Activated CD4-positive, alpha-beta T cell treated with anti-CD3 and anti-CD28 coated beads, Interleukin-2, amount 10 ng/mL, durations not matched to agents 7 days and 5 days (primary cell): ENCODE results near the gene TK2. TPM values are rescaled to one million over a fixed set of nuclear protein-coding genes. Genes with fewer than 3 reads are reported as not detected.

Experiments
- CTCF ChIA-PET: fragments of 350-600 bp; sonication (Branson Sonifier 250); formaldehyde crosslinking; loops from one replicate; lab custom pipeline; 2021; ENCODE audit warnings: antibody characterized with exemption; lab: Charles Lee
- POLR2A ChIA-PET: fragments of 350-600 bp; sonication (Branson Sonifier 250); formaldehyde crosslinking; loops from one replicate; lab custom pipeline; 2021; ENCODE audit warnings: antibody characterized with exemption; lab: Charles Lee
- DNase-seq: peaks from one replicate; pipeline ENCODE4 v3.0.0-alpha.2; 2020
- H3K27ac Mint-ChIP-seq: one replicate; pipeline ENCODE4 v1.8.0; 2021; ENCODE audit warnings: mild to moderate bottlenecking, moderate library complexity, mixed read lengths
- H3K27me3 Mint-ChIP-seq: one replicate; pipeline ENCODE4 v1.8.0; 2021; ENCODE audit warnings: mixed read lengths
- H3K36me3 Mint-ChIP-seq: one replicate; pipeline ENCODE4 v1.8.0; 2021; ENCODE audit warnings: low read depth, mixed read lengths
- H3K4me1 Mint-ChIP-seq: one replicate; pipeline ENCODE4 v1.8.0; 2021; ENCODE audit warnings: mixed read lengths
- H3K4me3 Mint-ChIP-seq: one replicate; pipeline ENCODE4 v1.8.0; 2021; ENCODE audit warnings: mild to moderate bottlenecking, moderate library complexity, mixed read lengths
- H3K9me3 Mint-ChIP-seq: one replicate; pipeline ENCODE4 v1.8.0; 2021; ENCODE audit warnings: mixed read lengths
- total RNA-seq, 2 experiments: library from RNA; stranded (reverse); gene quantifications; one replicate each; pipeline ENCODE4 v1.2.3, GENCODE V29; 2021

TK2 gene
- total RNA-seq, 2 experiments from 2014 or later: 7.4 to 9.3 TPM

- ChIA-PET CTCF (interaction anchor here (0.7 to 3.9 kb wide), 14 partner anchors 10 to 101 kb away, joined by 3 to 29 read pairs (median 4); partner anchors contain the start of gene CMTM2), POLR2A (interaction anchor here (0.7 to 1.3 kb wide), 6 partner anchors 10 to 52 kb away, joined by 3 to 7 read pairs (median 4); partner anchors contain the start of gene CMTM3)
- H3K27me3 Mint-ChIP-seq: no peaks in the 10 kb centered on the region
- peak within 1 kb of the TSS; percentile 95 for H3K27ac Mint-ChIP-seq
- peaks cover 77% of the 10 kb centered on the region for H3K4me1 Mint-ChIP-seq
- H3K9me3 Mint-ChIP-seq: no peaks in the 10 kb centered on the region
- DNase-seq: peak; percentile 91
- H3K36me3 Mint-ChIP-seq: peaks cover 39% of the 10 kb centered on the region
- H3K4me3 Mint-ChIP-seq: peak within 1 kb of the TSS; percentile 96
Measured at GRCh38 chr16:66552286-66553177, 2.6 kb upstream of the TK2 start, which contains the start of gene CKLF. TSS of gene CKLF (plus strand) at chr16:66552576. CDS start at chr16:66552716, 140 bp downstream.

GRCh38 chr16:66551788-66552285, 1.9 kb upstream of the TK2 start:
- H3K9me3 Mint-ChIP-seq: no peaks in the 10 kb centered on the region
- peak overlapping the region; percentile 96 for H3K4me3 Mint-ChIP-seq
- H3K36me3 Mint-ChIP-seq: peaks cover 37% of the 10 kb centered on the region
- CTCF ChIA-PET: interaction anchor here (0.6 to 3.9 kb wide), 16 partner anchors 10 to 101 kb away, joined by 3 to 29 read pairs (median 4); partner anchors contain the start of gene CMTM3
- peak overlapping the region; percentile 95 for H3K27ac Mint-ChIP-seq
- DNase-seq: no peak
- H3K4me1 Mint-ChIP-seq: peaks cover 79% of the 10 kb centered on the region
- no peaks in the 10 kb centered on the region for H3K27me3 Mint-ChIP-seq
- POLR2A ChIA-PET: interaction anchor here (0.7 to 1.0 kb wide), 3 partner anchors 12 to 53 kb away, joined by 3 to 7 read pairs (median 4); partner anchors contain the start of gene CMTM3

DNA sequence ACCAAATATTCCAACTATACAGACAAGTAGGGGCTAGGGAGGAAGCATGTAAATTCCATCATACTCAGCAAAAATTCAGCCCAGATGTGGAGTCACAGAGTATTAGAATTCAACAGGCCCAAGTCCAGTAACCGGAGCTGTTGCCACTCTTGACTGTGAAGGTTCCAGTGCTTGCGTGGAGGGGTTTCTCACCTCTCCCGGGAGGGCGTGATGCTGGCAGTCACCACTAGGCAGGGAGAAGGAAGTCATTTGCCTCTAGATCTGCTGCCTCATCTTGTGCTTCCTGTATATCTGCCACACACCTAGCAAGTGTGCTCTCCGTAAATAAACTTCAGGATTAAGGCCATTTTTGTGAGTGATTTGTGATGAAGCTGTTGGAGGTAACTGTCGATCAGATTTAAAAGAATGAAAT, 1.4 kb upstream of the TK2 start:
- Mint-ChIP-seq H3K36me3 (peaks cover 36% of the 10 kb centered on the region), H3K27ac (peak overlapping the region; percentile 95), H3K27me3 (no peaks in the 10 kb centered on the region), H3K4me1 (peaks cover 79% of the 10 kb centered on the region), H3K4me3 (peak overlapping the region; percentile 96), H3K9me3 (no peaks in the 10 kb centered on the region)
- DNase-seq: peak; percentile 66
- ChIA-PET CTCF (interaction anchor here (0.6 to 3.9 kb wide), 18 partner anchors 9 to 144 kb away, joined by 3 to 29 read pairs (median 4); partner anchors contain the start of gene CMTM3), POLR2A (interaction anchor here (0.7 to 1.0 kb wide), 3 partner anchors 12 to 1174 kb away, joined by 3 to 4 read pairs (median 3); no protein-coding TSS in a partner anchor)

DNA sequence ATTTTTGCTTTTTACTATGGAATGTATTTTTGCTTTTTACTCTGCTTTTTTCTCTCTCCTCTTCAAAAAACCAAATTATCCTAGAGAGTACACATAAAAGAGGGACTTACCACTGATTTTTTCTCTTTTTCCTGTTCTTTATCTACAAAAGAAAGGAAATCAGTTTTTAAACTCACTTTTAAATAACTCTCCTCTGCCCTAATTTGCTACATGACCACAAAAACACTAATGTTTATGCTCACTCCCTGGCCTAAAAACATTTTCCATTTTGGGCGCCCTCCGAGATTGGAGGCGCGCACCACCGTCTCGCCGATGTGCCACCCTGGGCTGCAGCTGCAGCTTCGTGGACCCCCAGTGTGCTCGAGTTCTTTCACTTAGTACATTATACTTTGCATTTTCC, 1.1 kb downstream of the TK2 start:
- Mint-ChIP-seq H3K4me3 (peak overlapping the region; percentile 67), H3K27ac (peak overlapping the region; percentile 87), H3K4me1 (peaks cover 67% of the 10 kb centered on the region), H3K9me3 (no peaks in the 10 kb centered on the region), H3K36me3 (peaks cover 14% of the 10 kb centered on the region), H3K27me3 (no peaks in the 10 kb centered on the region)
- CTCF ChIA-PET: interaction anchor here (1.3 to 2.3 kb wide), 3 partner anchors 13 to 31 kb away, joined by 5 to 11 read pairs (median 6); partner anchors contain the start of gene CMTM2
- POLR2A ChIA-PET: no interaction called here
- DNase-seq: no peak

- ChIA-PET CTCF (interaction anchor here (0.5 to 2.9 kb wide), 8 partner anchors 9 to 69 kb away, joined by 3 to 11 read pairs (median 4); partner anchors contain the start of gene CMTM2), POLR2A (no interaction called here)
- DNase-seq: no peak
- H3K9me3 Mint-ChIP-seq: no peaks in the 10 kb centered on the region
- H3K4me1 Mint-ChIP-seq: peaks cover 60% of the 10 kb centered on the region
- H3K36me3 Mint-ChIP-seq: peaks cover 6% of the 10 kb centered on the region
- no peaks in the 10 kb centered on the region for H3K27me3 Mint-ChIP-seq
- no peak overlapping the region for H3K4me3 Mint-ChIP-seq
- peak overlapping the region; percentile 7 for H3K27ac Mint-ChIP-seq
Measured at GRCh38 chr16:66548068-66548467, 1.9 kb downstream of the TK2 start.

DNA sequence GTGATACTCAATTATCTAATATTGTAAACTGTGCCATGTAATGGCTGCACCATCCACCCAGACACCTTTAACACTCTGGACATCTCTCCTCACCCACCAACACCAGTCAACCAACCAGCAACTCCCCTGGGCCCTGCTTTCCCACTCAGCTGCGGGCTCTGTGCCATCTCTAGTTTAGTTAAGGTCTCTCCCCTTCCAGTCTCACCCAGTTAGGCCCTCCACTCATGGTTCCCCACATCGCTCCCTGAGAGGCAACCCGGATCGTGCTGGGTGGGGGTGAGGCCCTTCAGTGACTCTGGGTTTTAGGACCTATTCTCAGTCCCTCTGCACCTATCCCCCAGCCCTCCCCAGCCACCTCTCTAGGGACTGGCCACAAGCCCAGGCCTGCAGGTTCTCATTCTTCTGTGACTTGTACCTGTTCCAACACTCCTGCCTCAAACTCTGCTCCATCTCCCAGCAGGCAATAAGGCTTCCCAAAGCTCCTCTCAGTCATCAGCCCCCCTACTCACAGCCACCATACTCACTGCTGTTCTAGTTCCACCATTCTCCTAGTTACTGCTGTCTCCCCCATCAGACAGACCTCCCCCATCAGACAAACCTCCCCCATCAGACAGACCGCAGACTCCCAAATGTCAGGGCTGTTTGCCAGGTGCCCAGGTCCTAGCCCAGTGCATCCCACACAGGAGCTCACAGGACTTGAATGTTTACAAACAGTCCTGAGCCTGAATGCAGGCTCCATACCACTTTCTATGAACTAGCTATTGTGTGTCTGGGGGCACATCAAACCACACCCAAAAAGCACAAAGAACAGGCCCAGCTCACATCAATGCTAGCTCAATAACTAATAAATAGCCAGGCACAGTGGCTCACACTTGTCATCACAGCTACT, 2.6 kb downstream of the TK2 start:
- Mint-ChIP-seq H3K27ac (peak overlapping the region; percentile 19), H3K4me3 (no peak overlapping the region), H3K4me1 (peaks cover 54% of the 10 kb centered on the region), H3K36me3 (peaks cover under 1% of the 10 kb centered on the region), H3K9me3 (no peaks in the 10 kb centered on the region), H3K27me3 (no peaks in the 10 kb centered on the region)
- DNase-seq: no peak
- ChIA-PET POLR2A (interaction anchor here (0.7 kb wide), 1 partner anchor 1544 kb away, joined by 8 read pairs; no protein-coding TSS in a partner anchor), CTCF (interaction anchor here (0.8 to 2.9 kb wide), 6 partner anchors 8 to 32 kb away, joined by 3 to 11 read pairs (median 5); partner anchors contain the start of gene CMTM2)

DNA sequence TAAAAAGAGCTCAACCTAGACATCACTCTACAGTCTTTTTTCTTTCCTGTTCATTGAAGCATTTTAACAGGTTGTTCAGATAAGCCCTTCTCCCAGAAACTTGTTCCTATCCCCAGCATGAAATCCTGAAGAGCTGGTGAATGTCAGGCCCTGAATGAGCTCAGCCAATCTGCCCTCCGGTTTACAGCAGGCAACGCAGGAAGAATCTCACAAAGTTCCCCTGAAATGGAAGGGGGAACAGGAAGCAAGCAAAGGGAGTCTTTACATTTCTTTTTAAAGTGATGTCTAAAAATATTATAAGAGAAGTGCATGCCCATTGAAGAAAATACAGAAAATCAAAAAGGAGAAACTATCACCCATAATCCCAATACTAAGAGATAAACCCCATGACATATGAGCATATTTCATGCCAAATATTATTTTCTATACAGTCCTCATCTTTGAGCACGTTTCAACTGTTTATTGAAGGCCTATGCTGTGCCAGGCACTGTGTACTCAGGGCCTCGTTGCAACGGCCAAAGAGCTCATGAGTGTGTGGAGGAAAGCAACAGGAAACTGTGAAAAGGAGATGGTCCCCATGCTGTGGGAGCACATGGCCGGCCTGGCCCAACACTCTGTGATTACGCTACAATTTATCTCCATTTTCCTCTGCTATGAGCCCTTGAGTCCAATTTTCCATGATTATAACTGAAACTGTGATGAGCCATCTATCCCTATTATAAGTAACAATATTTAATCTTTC, 5.7 kb downstream of the TK2 start:
- no peak for DNase-seq
- POLR2A ChIA-PET: no interaction called here
- no peak overlapping the region for H3K4me3 Mint-ChIP-seq
- no peaks in the 10 kb centered on the region for H3K27me3 Mint-ChIP-seq
- H3K36me3 Mint-ChIP-seq: no peaks in the 10 kb centered on the region
- H3K27ac Mint-ChIP-seq: no peak overlapping the region
- CTCF ChIA-PET: interaction anchor here (0.9 to 1.4 kb wide), 2 partner anchors 11 to 13 kb away, joined by 3 to 4 read pairs; no protein-coding TSS in a partner anchor
- no peaks in the 10 kb centered on the region for H3K9me3 Mint-ChIP-seq
- peaks cover 47% of the 10 kb centered on the region for H3K4me1 Mint-ChIP-seq

DNA sequence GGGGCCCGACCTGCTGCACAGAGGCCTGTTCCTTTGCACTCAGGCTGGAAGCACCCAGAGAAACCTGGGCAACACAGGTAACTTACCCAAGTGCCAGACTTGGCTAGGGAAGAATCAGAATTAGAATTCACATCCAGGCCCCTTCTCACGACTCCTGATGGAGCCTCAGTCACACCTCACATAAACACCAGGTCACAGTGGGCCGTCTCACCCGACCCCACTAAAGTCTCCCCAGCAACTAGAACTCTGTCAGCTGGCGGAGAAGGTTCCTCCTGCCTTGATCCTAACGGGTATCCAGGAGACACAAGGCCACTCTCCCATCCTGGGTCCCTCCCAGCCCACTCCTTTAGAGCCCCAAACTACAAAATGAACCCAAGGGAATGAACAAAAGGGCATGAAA, 6.4 kb downstream of the TK2 start:
- CTCF ChIA-PET: interaction anchor here (0.9 to 1.4 kb wide), 5 partner anchors 10 to 28 kb away, joined by 3 to 5 read pairs (median 4); no protein-coding TSS in a partner anchor
- DNase-seq: no peak

GRCh38 chr16:66542396-66542795, 7.5 kb downstream of the TK2 start:
- no peak overlapping the region for H3K27ac Mint-ChIP-seq
- no peak overlapping the region for H3K4me3 Mint-ChIP-seq
- DNase-seq: no peak
- H3K9me3 Mint-ChIP-seq: no peaks in the 10 kb centered on the region
- no peaks in the 10 kb centered on the region for H3K27me3 Mint-ChIP-seq
- POLR2A ChIA-PET: no interaction called here
- H3K4me1 Mint-ChIP-seq: peaks cover 33% of the 10 kb centered on the region
- CTCF ChIA-PET: interaction anchor here (1.2 to 2.5 kb wide), 3 partner anchors 9 to 20 kb away, joined by 3 to 13 read pairs (median 5); partner anchors contain the start of genes CKLF and TK2
- no peaks in the 10 kb centered on the region for H3K36me3 Mint-ChIP-seq

More for the DNA sequence above, 6.4 kb downstream of the TK2 start:
- Mint-ChIP-seq H3K36me3 (no peaks in the 10 kb centered on the region), H3K4me1 (peaks cover 43% of the 10 kb centered on the region), H3K9me3 (no peaks in the 10 kb centered on the region), H3K27ac (no peak overlapping the region), H3K27me3 (no peaks in the 10 kb centered on the region), H3K4me3 (no peak overlapping the region)
- POLR2A ChIA-PET: no interaction called here

DNA sequence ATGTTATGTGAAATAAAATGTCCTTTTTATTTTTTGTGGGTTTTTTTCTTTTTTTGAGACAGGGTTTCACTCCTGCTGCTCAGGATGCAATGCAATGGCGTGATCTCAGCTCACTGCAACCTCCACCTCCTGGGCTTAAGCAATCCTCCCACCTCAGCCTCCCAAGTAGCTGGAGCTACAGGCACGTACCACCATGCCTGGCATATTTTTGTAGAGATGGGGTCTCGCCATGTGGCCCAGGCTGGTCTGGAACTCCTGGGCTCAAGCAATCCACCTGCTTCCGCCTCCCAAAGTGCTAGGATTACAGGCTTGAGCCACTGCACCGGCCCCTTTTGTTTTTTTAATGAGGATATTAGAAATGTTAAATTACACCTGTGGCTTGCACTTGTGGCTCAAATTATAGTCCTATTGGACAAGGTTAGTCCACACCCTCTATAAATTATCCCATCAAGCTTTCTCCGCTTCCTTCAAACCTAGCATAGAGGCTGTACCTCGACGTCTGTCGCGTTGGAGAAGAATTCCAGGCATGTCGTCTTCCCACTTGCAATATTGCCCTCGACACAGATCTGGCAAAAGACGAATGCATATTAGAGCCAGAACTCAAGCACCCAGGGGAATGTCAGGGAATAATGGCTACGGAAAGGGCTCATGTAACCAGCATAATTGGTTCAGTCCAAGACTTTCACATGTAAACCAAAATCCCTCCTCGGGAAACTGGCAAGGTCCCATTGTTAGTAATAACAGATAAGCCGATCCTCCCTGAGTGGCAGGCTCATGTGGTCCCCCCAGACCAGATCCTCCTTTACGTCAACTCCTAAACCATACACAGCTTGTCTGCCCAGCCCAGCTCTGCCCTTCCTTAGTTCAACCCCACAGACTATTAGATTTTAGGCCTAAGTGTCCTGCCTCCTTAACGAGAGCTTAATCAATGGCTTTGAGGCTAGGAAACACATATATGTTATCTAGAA, 8.2 kb downstream of the TK2 start:
- CTCF ChIA-PET: interaction anchor here (1.2 to 2.5 kb wide), 2 partner anchors 10 to 12 kb away, joined by 3 to 13 read pairs; partner anchors contain the start of genes CKLF and TK2

More for the DNA sequence above, 8.2 kb downstream of the TK2 start:
- no peak for DNase-seq
- H3K36me3 Mint-ChIP-seq: no peaks in the 10 kb centered on the region
- no peak overlapping the region for H3K4me3 Mint-ChIP-seq
- no peaks in the 10 kb centered on the region for H3K9me3 Mint-ChIP-seq
- H3K27ac Mint-ChIP-seq: no peak overlapping the region
- no peaks in the 10 kb centered on the region for H3K27me3 Mint-ChIP-seq
- POLR2A ChIA-PET: no interaction called here
- H3K4me1 Mint-ChIP-seq: peaks cover 29% of the 10 kb centered on the region
